Measurements from ENCODE around the gene CBX8.

DNA sequence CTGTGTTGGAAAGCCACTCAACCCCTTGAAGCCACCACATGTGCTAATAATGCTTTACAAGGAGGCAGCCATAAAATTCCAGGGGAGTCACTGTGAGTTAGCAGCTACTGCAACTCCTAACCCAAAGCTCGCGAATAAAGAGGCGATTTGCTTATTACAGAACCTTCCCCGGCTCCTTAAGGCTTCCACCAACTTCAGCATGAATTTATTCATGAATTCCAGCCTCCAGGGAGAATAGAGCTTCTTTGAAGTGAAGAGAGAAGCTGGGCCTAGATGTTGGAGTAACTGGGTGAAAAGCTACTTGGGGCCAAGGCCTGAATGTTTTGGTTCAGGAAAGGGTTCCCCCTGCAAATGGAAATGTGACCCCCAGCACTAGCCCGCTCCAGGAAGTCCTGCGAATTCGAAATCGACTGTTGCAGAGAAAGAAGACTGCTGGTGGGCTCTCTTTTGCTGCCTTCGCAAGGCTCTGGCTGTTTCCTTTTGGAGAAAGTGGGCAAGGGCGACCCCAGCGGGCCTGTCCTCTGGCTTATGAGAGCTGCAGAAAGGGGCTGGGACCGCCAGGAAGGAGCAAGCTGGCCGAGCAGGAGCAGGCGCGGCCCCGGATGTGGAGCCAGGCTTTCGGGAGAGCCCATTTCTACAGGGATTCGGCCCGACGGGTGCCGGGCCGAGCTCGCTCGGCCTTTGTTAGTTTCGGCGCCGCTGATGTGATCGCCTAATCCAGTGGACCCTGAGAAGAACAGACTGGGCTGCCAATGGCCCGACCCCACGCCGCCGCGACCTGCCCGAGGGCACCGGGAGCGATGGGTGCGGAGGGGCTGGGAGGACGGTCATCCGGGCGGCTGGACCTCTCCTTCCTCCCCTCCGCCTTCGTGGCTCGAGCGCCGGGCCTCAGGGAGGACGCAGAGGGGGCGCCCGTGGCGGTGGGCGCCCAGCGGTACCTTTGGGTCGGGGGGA is 7.6 kb downstream of the CBX8 start:
- no peak for TF ChIP-seq SUZ12 (IDR thresholded peaks at IDR 0.05)
- TF ChIP-seq BHLHE40 (IDR thresholded peaks at IDR 0.05; ENCODE audit: borderline replicate concordance) = no peak
- no peak for TF ChIP-seq FOXA1 (IDR thresholded peaks at IDR 0.05)
- no peak for TF ChIP-seq ARNT (IDR thresholded peaks at IDR 0.05)
- no peak for TF ChIP-seq NFRKB (IDR thresholded peaks at IDR 0.05)
- no peak for TF ChIP-seq LEF1 (IDR thresholded peaks at IDR 0.05; ENCODE audit: borderline replicate concordance)
- TF ChIP-seq TARDBP (IDR thresholded peaks at IDR 0.05) = no peak
- no peak for TF ChIP-seq ZNF384 (IDR thresholded peaks at IDR 0.05)
- no peak for TF ChIP-seq SP1 (IDR thresholded peaks at IDR 0.05)
- no peak for TF ChIP-seq FOXK2 (IDR thresholded peaks at IDR 0.05)
- TF ChIP-seq FOXM1 (IDR thresholded peaks at IDR 0.05; ENCODE audit: borderline replicate concordance) = no peak
